NCI-H69 (cell line): ENCODE results near the gene GALNT8.
A peak's percentile ranks its signal among the peaks of the same experiment; 100 is the strongest.
"Not testable (repeated sequence)": the region's sequence is repeated elsewhere in the genome, so short reads cannot be mapped to it uniquely, and the experiment has no call there.

Source experiments
- DNase-seq: peaks from one replicate; lab custom pipeline; 2025; lab: John Stamatoyannopoulos, UW

The GALNT8 gene

GRCh38 chr12:4743046-4743445 is 22.8 kb downstream of the GALNT8 start:
- DNase-seq: peak; percentile 33

GRCh38 chr12:4744709-4745108 is 24.5 kb downstream of the GALNT8 start:
- DNase-seq: no peak

GRCh38 chr12:4745249-4745648 is 25.0 kb downstream of the GALNT8 start:
- DNase-seq: no peak

- not testable (repeated sequence) for DNase-seq
These were observed 31.5 kb downstream of the GALNT8 start for GRCh38 chr12:4751654-4752053.

- no peak for DNase-seq
These were observed 42.6 kb downstream of the GALNT8 start for GRCh38 chr12:4762773-4763172.

- peak; percentile 91 for DNase-seq
These were observed 43.3 kb downstream of the GALNT8 start for GRCh38 chr12:4763549-4763948.

- DNase-seq: no peak
These were observed 46.2 kb downstream of the GALNT8 start for GRCh38 chr12:4766445-4766844.

- no peak for DNase-seq
These were observed 47.0 kb downstream of the GALNT8 start for GRCh38 chr12:4767186-4767585.

- DNase-seq: no peak
These were observed 48.1 kb downstream of the GALNT8 start for GRCh38 chr12:4768341-4768740.

- DNase-seq: no peak
These were observed 48.9 kb downstream of the GALNT8 start for GRCh38 chr12:4769073-4769472.

GRCh38 chr12:4771172-4771959 is 51.2 kb downstream of the GALNT8 start:
- DNase-seq: no peak

- DNase-seq: no peak
These were observed 51.9 kb downstream of the GALNT8 start for GRCh38 chr12:4771960-4772566.

GRCh38 chr12:4775936-4776335 is 55.7 kb downstream of the GALNT8 start:
- no peak for DNase-seq

- DNase-seq: peak; percentile 71
These were observed 59.5 kb downstream of the GALNT8 start for GRCh38 chr12:4779749-4780148.

- peak; percentile 81 for DNase-seq
These were observed 60.7 kb downstream of the GALNT8 start for GRCh38 chr12:4780641-4781611.

- DNase-seq: no peak
These were observed 64.3 kb downstream of the GALNT8 start for GRCh38 chr12:4784404-4785054.

- peak; percentile 24 for DNase-seq
These were observed 66.6 kb downstream of the GALNT8 start for GRCh38 chr12:4786795-4787194.

- DNase-seq: peak; percentile 83
These were observed 67.8 kb downstream of the GALNT8 start for GRCh38 chr12:4787965-4788364.

- no peak for DNase-seq
These were observed 69.6 kb downstream of the GALNT8 start for GRCh38 chr12:4789776-4790175.

- no peak for DNase-seq
These were observed 71.3 kb downstream of the GALNT8 start for GRCh38 chr12:4791497-4791896.

- no peak for DNase-seq
These were observed 74.3 kb downstream of the GALNT8 start for GRCh38 chr12:4794491-4794890.

GRCh38 chr12:4796216-4796615 is 76.0 kb downstream of the GALNT8 start:
- DNase-seq: no peak
